Tibial nerve (tissue), 3 donors: Measurements from ENCODE around the gene LPCAT4.
"Not testable (repeated sequence)": the region's sequence is repeated elsewhere in the genome, so short reads cannot be mapped to it uniquely, and the experiment has no call there.

Experiments
- CTCF ChIP-seq, 5 experiments: fragments of 200-600 bp in 3 of 5; fragments of 450-650 bp in 2 of 5; sonication (generic) in 3 of 5; IDR thresholded peaks; one replicate each; pipeline ENCODE4 v1.5.1; 2016 to 2019; ENCODE audit warnings: antibody characterized with exemption in 5 of 5, mild to moderate bottlenecking in 3 of 5, moderate library complexity in 2 of 5
- POLR2A ChIP-seq, 2 donors: fragments of 450-650 bp; IDR thresholded peaks; one replicate each; pipeline ENCODE4 v1.6.1; 2017; ENCODE audit warnings: antibody characterized with exemption in 2 of 2, mild to moderate bottlenecking in 2 of 2, moderate library complexity in 2 of 2

- TF ChIP-seq CTCF, POLR2A (IDR thresholded peaks at IDR 0.05): not testable (repeated sequence)
These were observed 22.6 kb upstream of the LPCAT4 start for GRCh38 chr15:34389594-34390086.
